HTERT RPE-1 (cell line): ENCODE data around the gene SGMS1.

Source experiments
- in situ Hi-C: fragments of 300-500 bp; cut with MboI; formaldehyde crosslinking; loops from 4 replicates; pipeline ENCODE4 v1.14.3; 2020; ENCODE audit warnings: low sequenced_read_pairs

SGMS1 gene

GRCh38 chr10:50324046-50324445 lies 299.7 kb downstream of the SGMS1 start:
- in situ Hi-C loops = no loop called here

GRCh38 chr10:50322077-50322476 lies 301.7 kb downstream of the SGMS1 start:
- in situ Hi-C loops = no loop called here

- in situ Hi-C loops = no loop called here
These were observed 305.6 kb downstream of the SGMS1 start for GRCh38 chr10:50318129-50318528.

GRCh38 chr10:50316695-50317648 lies 306.8 kb downstream of the SGMS1 start:
- in situ Hi-C loops = no loop called here

- in situ Hi-C loops = no loop called here
These were observed 307.6 kb downstream of the SGMS1 start for GRCh38 chr10:50316174-50316573.

GRCh38 chr10:50315424-50315823 lies 308.3 kb downstream of the SGMS1 start:
- in situ Hi-C loops = no loop called here

GRCh38 chr10:50314169-50315071 lies 309.3 kb downstream of the SGMS1 start:
- in situ Hi-C loops = no loop called here

- in situ Hi-C loops = no loop called here
These were observed 311.0 kb downstream of the SGMS1 start for GRCh38 chr10:50312464-50313437.

- in situ Hi-C loops = no loop called here
These were observed 313.1 kb downstream of the SGMS1 start for GRCh38 chr10:50310560-50311174.

- in situ Hi-C loops = no loop called here
These were observed 314.4 kb downstream of the SGMS1 start for GRCh38 chr10:50309342-50309741.

- in situ Hi-C loops = no loop called here
These were observed 319.1 kb downstream of the SGMS1 start for GRCh38 chr10:50304660-50305059.

- in situ Hi-C loops = no loop called here
These were observed 323.6 kb downstream of the SGMS1 start for GRCh38 chr10:50299948-50300669.

- in situ Hi-C loops = no loop called here
These were observed 328.4 kb downstream of the SGMS1 start for GRCh38 chr10:50295367-50295766.

GRCh38 chr10:50294582-50294981 lies 329.2 kb downstream of the SGMS1 start:
- in situ Hi-C loops = no loop called here

- in situ Hi-C loops = no loop called here
These were observed 330.0 kb downstream of the SGMS1 start for GRCh38 chr10:50293513-50294313.

- in situ Hi-C loops = no loop called here
These were observed 332.4 kb downstream of the SGMS1 start for GRCh38 chr10:50291261-50291850.

GRCh38 chr10:50289196-50289595 lies 334.6 kb downstream of the SGMS1 start:
- in situ Hi-C loops = no loop called here
